CD4-positive, alpha-beta T cell treated with Interleukin-12 subunit alpha and Interleukin-12 subunit beta, for 1 hour (primary cell): ENCODE measurements around the gene TCEAL2.
"Not testable (repeated sequence)": the region's sequence is repeated elsewhere in the genome, so short reads cannot be mapped to it uniquely, and the experiment has no call there.

Source experiments
- DNase-seq: peaks from one replicate; pipeline ENCODE4 v3.0.0-alpha.2; 2020

TCEAL2 gene

GRCh38 chrX:102125436-102125835 is at the start of gene TCEAL2:
TCEAL2 (plus strand) TSS chrX:102125679; CDS start chrX:102126831, 1,152 bp downstream.
- not testable (repeated sequence) for DNase-seq

DNA sequence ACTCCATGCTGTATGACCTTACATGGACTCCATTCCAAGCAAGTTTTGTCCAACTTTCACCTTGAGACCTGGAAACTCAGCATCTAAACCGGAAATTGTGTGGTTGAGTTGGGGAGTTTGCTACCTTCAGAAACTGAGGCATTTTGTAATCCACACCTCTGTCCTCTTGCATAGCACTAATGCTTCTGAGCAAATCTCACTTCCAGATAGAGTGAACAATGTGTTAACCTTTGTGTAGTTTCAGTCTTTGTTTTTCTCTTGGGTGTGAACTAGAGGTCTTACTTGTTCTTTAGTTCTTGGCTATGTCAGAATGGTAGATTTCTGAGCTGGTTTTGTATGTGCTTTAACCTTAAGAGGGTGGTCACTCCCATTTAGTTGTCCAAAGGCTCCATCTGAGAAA is 48.1 kb upstream of the TCEAL2 start:
- DNase-seq = no peak

GRCh38 chrX:102085706-102086105 is 39.8 kb upstream of the TCEAL2 start:
- DNase-seq = no peak

GRCh38 chrX:102113367-102113766 is 12.1 kb upstream of the TCEAL2 start:
- DNase-seq = no peak

GRCh38 chrX:102115748-102116147 is 9.7 kb upstream of the TCEAL2 start:
- DNase-seq = no peak

DNA sequence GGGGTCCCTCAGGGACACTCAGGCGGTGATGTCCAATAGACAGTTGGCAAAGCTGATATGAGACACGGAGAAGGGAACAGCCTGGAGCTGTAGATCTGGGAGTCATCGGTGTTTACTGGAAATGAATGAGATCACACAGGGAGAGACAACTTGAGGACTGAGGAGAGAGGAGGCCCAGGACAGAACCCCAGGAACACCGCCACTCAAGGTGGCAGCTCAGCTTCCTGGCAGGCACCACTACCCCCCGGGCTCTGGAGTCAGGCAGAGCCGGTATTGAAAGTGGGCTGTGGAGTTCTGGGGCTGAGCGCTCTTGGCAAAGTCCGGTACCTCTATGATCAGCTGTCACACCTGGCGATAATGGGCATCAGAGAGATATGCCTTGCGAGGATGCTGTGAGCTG is 465 bp upstream of the TCEAL2 start:
- not testable (repeated sequence) for DNase-seq

DNA sequence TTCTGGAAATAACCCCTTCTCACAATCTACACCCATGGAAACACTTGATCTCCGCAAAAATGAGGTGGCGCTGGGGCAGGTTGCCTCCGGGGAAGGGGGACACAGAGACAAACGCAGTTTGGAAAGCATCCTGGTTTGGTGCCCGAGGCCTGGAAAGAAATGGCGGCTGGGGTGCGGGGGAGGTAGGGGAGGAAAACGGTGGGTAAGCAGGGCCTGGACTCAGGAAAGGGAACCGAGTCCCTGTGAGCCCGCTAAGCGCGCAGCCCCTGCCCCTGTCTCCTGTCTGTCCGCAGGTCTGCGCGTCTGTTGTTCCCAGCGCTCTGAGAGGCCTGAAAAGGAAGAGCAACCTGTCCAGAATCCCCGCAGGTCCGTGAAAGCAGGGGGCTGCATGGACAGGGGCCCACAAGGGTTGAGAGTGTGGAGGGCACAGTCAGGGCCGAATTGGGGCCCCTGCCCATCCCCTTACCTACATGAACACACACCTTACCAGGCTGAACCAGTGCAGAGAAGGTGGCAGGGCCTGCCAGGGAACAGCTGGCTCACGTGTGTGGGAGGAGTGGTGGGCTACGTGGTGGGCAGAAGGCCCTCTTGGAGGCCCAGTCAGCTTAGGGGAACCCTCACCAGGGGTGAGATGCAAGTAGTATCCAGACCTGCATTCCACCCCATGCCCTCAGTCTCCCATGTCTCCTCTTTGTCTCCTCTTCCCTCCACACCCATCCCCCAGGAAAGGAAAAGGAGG is 770 bp downstream of the TCEAL2 start:
- not testable (repeated sequence) for DNase-seq

- DNase-seq = no peak
These were observed 1.4 kb downstream of the TCEAL2 start for GRCh38 chrX:102126863-102127262.

GRCh38 chrX:102129473-102129872 is 4.0 kb downstream of the TCEAL2 start:
- peak; percentile 5 for DNase-seq

DNA sequence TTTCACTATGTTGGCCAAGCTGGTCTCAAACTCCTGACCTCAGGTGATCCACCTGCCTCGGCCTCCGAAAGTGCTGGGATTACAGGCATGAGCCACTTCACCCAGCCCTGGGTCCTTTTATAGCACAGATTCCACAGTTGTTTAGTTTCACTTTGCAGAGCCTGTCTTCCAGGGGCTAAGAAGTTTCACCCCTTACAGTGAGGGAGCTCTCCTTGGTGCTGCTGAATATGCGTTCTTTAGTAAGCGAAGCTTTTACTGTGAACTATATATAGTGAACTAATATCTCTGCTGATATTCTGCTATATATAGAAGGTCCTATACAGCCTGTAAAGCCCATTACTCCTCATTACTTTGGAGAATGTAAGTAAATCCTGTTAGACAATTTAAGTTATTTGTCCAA is 12.6 kb downstream of the TCEAL2 start:
- no peak for DNase-seq

DNA sequence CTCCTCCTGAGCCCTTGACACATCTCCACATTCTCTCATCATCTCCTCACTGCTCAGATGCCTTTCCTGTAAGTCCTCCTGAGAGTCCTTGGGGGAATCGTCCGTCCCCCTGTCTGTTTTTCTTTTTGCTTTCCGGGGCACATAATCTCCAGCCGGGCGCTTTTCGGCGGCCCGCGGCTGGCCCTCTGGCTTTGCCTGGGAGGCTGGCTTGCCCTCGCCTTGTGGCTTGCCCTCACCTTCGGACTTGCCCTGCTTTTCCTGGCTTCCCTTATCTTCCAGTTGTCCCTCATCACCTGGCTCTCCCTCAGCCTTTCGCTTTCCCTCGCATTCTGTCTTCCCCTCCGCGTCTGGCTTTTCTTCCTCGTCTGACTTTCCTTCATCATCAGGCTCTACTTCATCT is 15.4 kb downstream of the TCEAL2 start:
- not testable (repeated sequence) for DNase-seq

GRCh38 chrX:102141631-102142030 is 16.2 kb downstream of the TCEAL2 start:
- not testable (repeated sequence) for DNase-seq

GRCh38 chrX:102142274-102142673 is 16.8 kb downstream of the TCEAL2 start, which contains the start of gene TCEAL6:
TCEAL6 (minus strand) TSS chrX:102142481.
- not testable (repeated sequence) for DNase-seq

DNA sequence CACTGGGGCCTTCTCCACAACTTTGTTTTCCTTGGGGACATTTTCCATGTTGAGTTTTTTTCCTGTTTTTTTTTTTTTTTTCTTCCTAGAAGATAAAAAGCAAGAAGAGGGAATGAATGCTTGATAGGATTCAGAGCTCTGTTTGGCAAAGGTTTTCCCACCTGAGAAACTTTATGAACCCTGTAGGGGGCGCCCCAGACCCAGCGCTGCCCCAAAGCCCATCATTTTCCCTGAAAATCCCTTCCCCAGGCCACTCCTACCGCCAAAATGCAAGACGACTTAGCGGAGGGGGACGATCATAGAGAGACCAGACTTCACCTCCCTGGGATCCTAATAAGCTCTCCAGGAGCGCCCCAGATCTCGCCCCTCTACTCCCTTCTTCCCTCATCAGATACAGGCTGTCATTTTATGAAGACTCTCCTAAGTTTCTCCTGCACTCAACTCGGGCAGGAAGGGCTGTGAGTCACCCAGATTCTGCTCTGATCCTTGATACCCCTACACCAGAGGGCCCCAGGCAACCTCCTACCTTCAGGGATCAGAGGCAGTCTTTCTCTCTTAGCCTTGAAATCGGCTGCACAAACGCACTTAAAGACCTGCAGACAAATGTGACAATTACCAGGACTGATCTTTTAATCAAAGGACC is 28.9 kb downstream of the TCEAL2 start:
- DNase-seq = peak; percentile 7

- peak; percentile 16 for DNase-seq
These were observed 29.7 kb downstream of the TCEAL2 start for GRCh38 chrX:102154900-102155805.

- peak; percentile 71 for DNase-seq
These were observed 30.3 kb downstream of the TCEAL2 start, which contains the start of gene BEX5 for GRCh38 chrX:102155806-102156179. BEX5 (minus strand) TSS chrX:102155977; CDS start chrX:102154265, 1,712 bp downstream.
